Activated T-cell treated with anti-CD3 and anti-CD28 coated beads, Interleukin-2, amount 50 U/mL, for 48 hours (primary cell): ENCODE data around the gene GRID1.
"Not testable (repeated sequence)": the region's sequence is repeated elsewhere in the genome, so short reads cannot be mapped to it uniquely, and the experiment has no call there.

ENCODE experiments used
- DNase-seq, 2 experiments: peaks; one replicate each; pipeline ENCODE4 v3.0.0-alpha.2; 2020

Gene GRID1

GRCh38 chr10:86249794-86250193 lies 116.8 kb downstream of the GRID1 start:
- DNase-seq, result no peak

DNA sequence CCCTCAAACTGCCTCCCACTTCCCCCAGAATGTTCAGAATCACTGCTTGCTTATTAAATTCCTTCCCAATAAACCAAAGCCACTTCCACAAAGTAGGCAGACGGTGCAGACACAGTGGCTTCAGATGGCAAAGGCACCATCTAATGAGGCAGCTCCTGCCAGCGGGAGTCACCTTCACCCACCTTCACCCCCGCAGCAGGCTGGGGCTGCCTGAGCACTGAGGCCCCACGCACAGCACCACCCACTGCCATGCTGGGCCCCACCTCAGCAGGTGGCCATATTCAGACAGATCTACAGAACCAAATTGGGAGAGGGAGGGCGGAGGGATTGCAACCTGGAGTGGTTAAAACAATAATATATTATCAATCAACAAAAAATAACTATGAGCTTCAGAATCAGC lies 118.5 kb downstream of the GRID1 start:
- DNase-seq, result no peak

DNA sequence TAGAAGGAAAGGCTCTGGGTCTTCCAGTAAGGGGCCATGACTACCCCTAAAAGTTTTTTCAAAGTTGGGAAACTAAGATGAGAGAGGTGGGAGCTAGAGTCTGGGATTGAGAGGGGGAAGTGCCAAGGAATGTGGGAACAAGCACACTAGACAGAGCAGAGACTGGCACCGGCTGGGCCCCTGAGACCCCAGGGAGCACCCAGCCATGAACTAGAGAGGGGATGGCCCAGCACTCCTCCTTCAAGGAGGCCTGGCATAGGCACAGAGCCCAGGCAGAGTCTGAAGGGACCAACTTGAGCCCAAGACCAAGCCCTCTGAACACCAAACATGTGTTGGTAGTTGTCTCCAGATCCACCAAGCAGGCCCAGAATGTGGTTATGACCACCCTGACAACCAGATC lies 119.0 kb downstream of the GRID1 start:
- DNase-seq, result no peak

- DNase-seq, result no peak
Observed at GRCh38 chr10:86247073-86247472, 119.5 kb downstream of the GRID1 start.

DNA sequence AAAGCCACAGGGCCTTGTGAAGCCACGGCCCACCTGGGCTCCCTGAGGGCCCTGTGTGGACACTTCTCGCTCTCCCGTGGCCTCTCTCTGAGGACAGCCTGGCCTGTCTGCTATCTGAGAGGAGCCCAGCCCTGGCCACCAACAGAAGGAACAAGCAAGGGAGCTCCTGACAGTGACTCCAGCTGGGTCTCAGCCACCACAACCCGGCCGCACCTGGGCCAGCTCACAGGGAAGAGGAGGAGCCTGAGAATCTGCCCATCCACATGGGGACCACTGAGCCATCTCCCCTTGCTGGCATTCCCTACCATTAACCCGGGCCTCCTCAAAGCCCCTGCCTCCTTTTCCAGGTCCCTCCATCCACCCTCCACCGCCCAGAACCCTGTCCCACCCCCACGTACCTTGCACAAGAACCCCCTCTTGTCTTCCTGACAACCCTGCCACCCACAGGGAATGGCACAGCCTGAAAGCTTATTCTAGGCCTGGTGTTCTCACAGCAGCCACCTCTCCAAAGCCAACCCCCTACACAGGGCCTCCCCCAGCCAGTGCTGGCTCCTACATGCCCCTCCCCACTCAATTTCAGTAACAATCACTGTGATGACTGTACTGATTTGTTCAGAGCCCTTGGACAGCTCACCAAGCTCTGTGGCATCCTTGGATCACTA lies 120.2 kb downstream of the GRID1 start:
- DNase-seq, result no peak

DNA sequence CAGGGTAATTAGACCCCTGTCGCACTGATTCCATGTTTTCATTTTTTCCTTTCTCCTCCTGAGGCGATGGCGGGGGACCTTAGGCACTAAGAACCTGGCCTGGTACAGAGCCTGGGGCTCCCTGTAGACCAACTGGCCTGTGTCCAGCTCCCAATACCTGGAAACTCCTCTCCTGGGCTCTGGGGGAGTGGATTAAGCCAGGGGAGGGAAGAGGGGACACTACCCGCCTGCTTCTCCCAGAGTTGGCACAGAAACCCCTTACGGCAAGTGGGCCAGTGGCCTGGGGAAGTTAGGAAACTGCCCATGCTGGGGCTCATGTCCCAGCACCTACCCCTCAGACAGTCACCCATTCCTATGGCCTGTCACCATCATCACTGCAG lies 121.6 kb downstream of the GRID1 start:
- no peak for DNase-seq

GRCh38 chr10:86244297-86245014 lies 122.1 kb downstream of the GRID1 start:
- no peak for DNase-seq

- no peak for DNase-seq
Observed at GRCh38 chr10:86243651-86244155, 122.9 kb downstream of the GRID1 start.

GRCh38 chr10:86242761-86243160 lies 123.8 kb downstream of the GRID1 start:
- DNase-seq, result no peak

GRCh38 chr10:86238089-86238488 lies 128.5 kb downstream of the GRID1 start:
- not testable (repeated sequence) for DNase-seq

- DNase-seq, result no peak
Observed at GRCh38 chr10:86234541-86235270, 131.9 kb downstream of the GRID1 start.

DNA sequence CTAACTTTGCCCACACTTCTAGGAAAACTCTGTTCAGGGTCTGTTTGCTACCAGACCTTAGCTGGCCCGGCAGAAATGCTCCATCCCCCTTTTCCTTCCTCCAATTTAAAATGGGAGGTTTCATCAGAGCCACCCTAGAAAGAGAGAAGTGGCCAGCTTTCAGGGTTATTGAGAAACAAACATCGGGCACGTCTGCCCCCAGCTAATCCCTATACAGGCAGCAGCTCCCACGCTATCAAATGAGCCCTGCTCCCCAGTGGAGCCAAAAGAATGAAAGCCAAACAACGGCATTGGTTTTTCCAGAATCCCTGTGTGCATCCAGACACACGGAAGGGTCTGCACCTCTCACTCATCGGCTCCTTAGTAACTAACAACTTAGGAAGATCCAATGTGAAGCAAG lies 132.5 kb downstream of the GRID1 start:
- no peak for DNase-seq

DNA sequence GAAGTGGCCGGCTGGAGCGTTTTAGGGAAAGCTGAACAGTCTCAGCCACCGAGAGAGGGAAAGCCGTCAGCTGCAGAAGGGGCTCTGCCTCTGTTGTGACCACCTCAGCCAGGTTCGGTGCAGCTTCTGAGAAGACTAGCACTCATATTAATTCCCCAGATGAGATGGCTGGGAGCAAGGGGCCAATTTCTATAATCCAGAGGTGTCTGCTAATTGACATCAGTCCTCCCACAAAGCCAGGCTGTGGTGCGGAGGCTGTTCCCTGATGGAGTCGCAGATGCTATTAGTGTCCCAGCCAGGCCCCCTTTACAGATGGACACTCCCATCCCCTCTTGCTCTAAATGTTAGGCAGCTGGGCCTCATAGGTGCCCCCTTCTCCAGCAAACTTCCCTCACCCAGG lies 133.5 kb downstream of the GRID1 start:
- DNase-seq, result no peak

DNA sequence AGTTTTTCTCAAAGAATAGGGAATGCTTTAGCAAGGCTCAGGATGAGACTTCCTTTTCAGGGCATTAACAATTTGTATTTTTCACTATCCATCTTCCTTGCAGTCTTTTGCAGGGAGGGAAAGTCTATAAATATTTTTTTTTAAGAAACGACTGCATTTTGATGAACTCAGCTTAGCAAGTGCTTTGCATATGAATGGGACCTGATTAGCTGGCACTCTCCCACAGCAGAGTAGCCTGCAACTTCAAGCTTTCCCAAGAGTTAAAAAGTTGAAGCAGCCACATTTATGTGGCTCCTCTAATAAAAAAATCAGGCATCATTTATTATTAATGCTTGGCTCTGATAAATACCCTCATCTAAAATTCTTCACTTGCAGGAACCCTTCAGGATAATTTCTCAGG lies 134.0 kb downstream of the GRID1 start:
- DNase-seq, result no peak

- DNase-seq, result no peak
Observed at GRCh38 chr10:86231796-86232560, 134.6 kb downstream of the GRID1 start.

- DNase-seq, result no peak
Observed at GRCh38 chr10:86230557-86231180, 135.9 kb downstream of the GRID1 start.

DNA sequence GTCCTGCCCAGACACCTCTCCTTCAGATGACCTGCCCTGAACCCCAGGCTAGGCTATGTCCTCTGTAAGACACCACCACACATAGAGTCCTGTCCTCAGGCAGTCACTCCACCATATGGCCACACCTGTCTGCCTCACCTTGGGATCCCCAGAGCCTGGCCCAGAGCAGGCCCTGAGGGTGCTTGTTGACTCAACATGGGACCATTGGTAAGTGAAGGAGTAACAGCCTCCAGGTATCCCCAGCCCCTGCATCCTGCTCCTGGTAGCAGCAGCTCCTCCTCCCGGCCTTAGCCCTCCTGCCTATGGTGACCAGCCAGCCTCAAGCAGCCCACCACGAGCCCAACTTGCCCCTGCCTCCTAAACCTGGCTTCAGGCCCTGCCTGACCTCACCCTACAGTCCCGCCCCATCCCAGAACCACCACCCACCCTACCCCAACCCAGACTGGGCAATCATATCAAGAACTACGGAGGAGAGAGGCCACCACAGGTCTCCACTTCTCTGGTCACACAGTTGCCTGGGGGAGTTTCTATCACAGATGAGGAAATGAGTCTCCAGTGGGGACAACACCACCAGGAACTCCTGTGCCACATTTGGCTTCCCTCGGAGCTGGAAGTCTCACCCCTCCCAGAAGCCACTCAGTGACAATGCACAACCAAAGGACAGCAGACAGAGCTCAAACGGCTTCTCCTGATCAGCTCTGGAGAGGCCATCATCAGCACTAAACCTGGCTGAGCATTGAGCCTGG lies 136.6 kb downstream of the GRID1 start:
- DNase-seq, result no peak

DNA sequence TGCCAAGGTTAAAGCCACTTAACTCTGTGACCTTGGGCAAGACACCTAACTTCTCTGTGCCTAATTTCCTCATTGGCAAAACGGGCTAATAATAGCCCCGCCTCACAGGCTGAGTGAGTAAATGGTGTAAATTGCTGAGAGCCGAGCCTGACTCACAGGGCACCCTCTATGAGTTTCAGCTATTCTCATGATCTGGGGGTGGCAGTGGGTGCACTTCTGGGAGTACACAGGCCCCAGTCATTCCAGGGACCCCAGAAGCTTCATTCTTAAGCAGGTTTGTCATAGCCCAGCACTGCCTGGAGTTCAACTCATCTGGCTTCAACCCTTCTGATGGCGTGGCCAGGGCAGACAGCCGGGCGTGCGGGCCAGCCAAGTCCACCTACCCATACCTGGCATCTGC lies 137.2 kb downstream of the GRID1 start:
- no peak for DNase-seq

DNA sequence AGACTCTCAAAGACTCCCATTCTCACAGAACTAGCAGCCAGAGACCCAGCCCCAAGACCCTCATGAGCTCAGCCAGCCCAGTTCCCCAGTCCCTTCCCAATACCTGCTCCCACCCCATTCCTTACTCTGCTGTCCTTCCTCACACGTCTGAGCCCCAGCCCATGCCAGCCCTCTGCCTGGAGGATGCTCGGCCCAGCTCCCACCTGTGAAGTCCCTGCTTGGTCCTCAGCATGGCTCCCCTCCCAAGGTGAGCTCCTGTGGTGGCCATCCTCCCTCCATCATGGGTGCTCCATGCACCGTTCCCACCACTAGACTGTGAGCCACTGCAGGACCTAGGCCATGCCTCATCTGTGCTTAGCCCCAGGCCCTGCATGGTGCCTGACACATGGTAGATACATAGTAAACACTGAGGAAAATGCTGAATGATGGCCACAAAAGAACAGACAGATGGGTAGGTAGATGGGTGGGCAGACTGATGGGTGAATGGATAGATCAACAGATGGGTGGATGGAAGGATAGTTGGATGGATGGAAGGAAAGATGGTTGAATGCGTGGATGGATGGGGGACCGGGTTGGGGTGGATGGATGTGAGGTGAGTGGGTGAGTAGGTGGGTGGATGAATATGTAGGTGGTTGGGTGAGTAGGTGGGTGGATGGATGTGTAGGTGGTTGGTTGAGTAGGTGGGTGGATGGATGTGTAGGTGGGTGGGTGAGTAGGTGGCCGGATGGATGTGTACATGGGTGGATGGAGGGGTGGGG lies 138.9 kb downstream of the GRID1 start:
- no peak for DNase-seq

GRCh38 chr10:86226781-86227201 lies 139.8 kb downstream of the GRID1 start:
- DNase-seq, result no peak

DNA sequence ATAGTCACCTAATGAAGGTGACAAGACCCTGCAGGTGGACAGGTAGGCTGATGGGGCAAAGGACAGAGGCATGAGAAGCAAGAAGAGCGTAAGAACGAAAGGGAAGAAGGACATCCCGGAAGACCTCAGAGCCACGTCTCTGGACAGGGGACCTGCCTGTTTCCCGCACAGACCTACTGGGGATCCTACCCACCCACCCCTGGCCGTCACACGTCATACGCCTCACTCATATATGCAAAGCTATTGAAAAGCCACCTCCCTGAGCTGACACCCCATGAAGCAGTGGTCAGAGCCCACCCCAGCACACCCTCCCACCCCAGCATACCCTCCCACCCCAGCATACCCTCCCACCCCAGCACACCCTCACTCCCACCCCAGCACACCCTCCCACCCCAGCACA lies 140.6 kb downstream of the GRID1 start:
- DNase-seq, result no peak
